K562 (cell line): Measurements from ENCODE around the gene ACP5. TPM values are rescaled to one million over a fixed set of nuclear protein-coding genes. Genes with fewer than 3 reads are reported as not detected.
A peak's percentile ranks its signal among the peaks of the same experiment; 100 is the strongest.

ENCODE experiments used
- ARID2 ChIP-seq: fragments of 450-650 bp; IDR thresholded peaks from 2 replicates; pipeline ENCODE4 v1.6.1; 2017; ENCODE audit warnings: antibody characterized with exemption, mild to moderate bottlenecking
- CBX1 ChIP-seq: sonication (generic); IDR thresholded peaks from 2 replicates; pipeline ENCODE4 v1.6.1; 2016; ENCODE audit warnings: antibody characterized with exemption, low read depth, mild to moderate bottlenecking
- ESRRA ChIP-seq: fragments of 450-650 bp; IDR thresholded peaks from 2 replicates; pipeline ENCODE4 v1.6.1; 2014; ENCODE audit warnings: low read depth, mild to moderate bottlenecking, moderate library complexity, borderline replicate concordance
- ETV5 ChIP-seq: sonication (generic); formaldehyde crosslinking; IDR thresholded peaks from 2 replicates; pipeline ENCODE4 v1.4.0; 2020; ENCODE audit warnings: low read depth, mild to moderate bottlenecking, missing genetic modification reagents
- ETV6 ChIP-seq, 3 experiments: fragments of 150-350 bp in 1 of 3; sonication (generic) in 1 of 3; formaldehyde crosslinking in 1 of 3; IDR thresholded peaks; 2 replicates each; pipeline versions ENCODE4 v1.6.1 to v1.8.0; 2014 to 2022; ENCODE audit warnings: borderline replicate concordance in 2 of 3, low read depth in 2 of 3, antibody characterized with exemption in 1 of 3, low read length in 1 of 3, mild to moderate bottlenecking in 1 of 3, missing genetic modification reagents in 1 of 3
- GABPB2 ChIP-seq: fragments of 250-450 bp; sonication (Bioruptor Pico); conservative IDR thresholded peaks from 2 replicates; pipeline ENCODE4 v1.5.1; 2021; ENCODE audit warnings: mild to moderate bottlenecking
- HDAC6 ChIP-seq: IDR thresholded peaks from 2 replicates; pipeline ENCODE4 v1.6.1; 2012; ENCODE audit warnings: low read depth, mild to moderate bottlenecking, control low read depth, inconsistent platforms, low read length, moderate library complexity
- MED1 ChIP-seq: sonication (generic); formaldehyde crosslinking; IDR thresholded peaks from 2 replicates; pipeline ENCODE4 v1.8.1; 2023; ENCODE audit warnings: missing genetic modification reagents, borderline replicate concordance
- NR2C1 ChIP-seq, 2 experiments: fragments of 450-650 bp; IDR thresholded peaks; 2 replicates each; pipeline ENCODE4 v1.6.1; 2017; ENCODE audit warnings: mild to moderate bottlenecking in 2 of 2, antibody characterized with exemption in 1 of 2, inconsistent platforms in 1 of 2, missing compliant biosample characterization in 1 of 2, missing genetic modification characterization in 1 of 2
- POLR2G ChIP-seq: fragments of 200-400 bp; formaldehyde crosslinking; IDR thresholded peaks from 2 replicates; pipeline ENCODE4 v1.6.1; 2017; ENCODE audit warnings: low read depth, mild to moderate bottlenecking, antibody characterized with exemption, low read length, moderate library complexity
- RHOXF2B ChIP-seq: fragments of 250-450 bp; sonication (Bioruptor Pico); conservative IDR thresholded peaks from 2 replicates; pipeline ENCODE4 v1.5.1; 2021
- RNF2 ChIP-seq: sonication (generic); IDR thresholded peaks from 2 replicates; pipeline ENCODE4 v1.6.1; 2016
- SREBF1 ChIP-seq: fragments of 150-350 bp; IDR thresholded peaks from 2 replicates; pipeline ENCODE4 v1.6.1; 2014; ENCODE audit warnings: antibody characterized with exemption, low read depth, low read length, borderline replicate concordance
- ZNF79 ChIP-seq: fragments of 250-450 bp; sonication (Bioruptor Pico); IDR thresholded peaks from 2 replicates; pipeline ENCODE4 v1.4.0; 2020; ENCODE audit warnings: low read depth, mild to moderate bottlenecking, moderate library complexity
- polyA plus RNA-seq, 8 experiments: library from polyadenylated mRNA; depleted of rRNA in 4 of 8; stranded (reverse) in 5 of 8; unstranded in 3 of 8; fragments of >200 nt; fragmentation: Nextera tagmentation in 2 of 8; fragmentation: Illumina TruSeq in 1 of 8; extraction: Ambion mirVana in 2 of 8; extraction: Trizol in 1 of 8; gene quantifications; 2 replicates each; pipeline versions ENCODE4 v1.2.1 to v1.2.3, GENCODE V29; 2011 to 2014; ENCODE audit warnings: inconsistent platforms in 1 of 8, missing spikeins in 1 of 8
- total RNA-seq, 7 experiments: library from RNA; depleted of rRNA in 6 of 7; stranded (reverse); fragments of >200 nt in 6 of 7; fragmentation: Illumina TruSeq in 2 of 7; extraction: Trizol in 2 of 7; gene quantifications; 2 replicates each; pipeline versions ENCODE4 v1.2.1 to v1.2.3, GENCODE V29; 2011 to 2021; ENCODE audit warnings: low replicate concordance in 1 of 7
- TF ChIP-seq, protein P1 (sequence below): fragments of 450-650 bp; IDR thresholded peaks from 2 replicates; pipeline ENCODE4 v1.6.1; 2016; ENCODE audit warnings: low read depth
- TF ChIP-seq, protein P2 (sequence below), 2 experiments: fragments of 450-650 bp in 1 of 2; sonication (generic) in 1 of 2; formaldehyde crosslinking; conservative IDR thresholded peaks; 2 replicates each; pipeline versions ENCODE4 v1.4.0 to v1.8.1; 2020 to 2022; ENCODE audit warnings: mild to moderate bottlenecking in 1 of 2, missing genetic modification reagents in 1 of 2
- TF ChIP-seq, protein P3 (sequence below): fragments of 450-650 bp; formaldehyde crosslinking; IDR thresholded peaks from 2 replicates; pipeline ENCODE4 v1.4.0; 2022; ENCODE audit warnings: mild to moderate bottlenecking, moderate library complexity

Gene ACP5
- total and polyA plus RNA-seq, 9 of the 15 experiments (the other 6 are each of a cell fraction or from before 2014, with no cell fraction given), result 0.06 to 1.1 (median 0.31) TPM; not detected in 1

DNA sequence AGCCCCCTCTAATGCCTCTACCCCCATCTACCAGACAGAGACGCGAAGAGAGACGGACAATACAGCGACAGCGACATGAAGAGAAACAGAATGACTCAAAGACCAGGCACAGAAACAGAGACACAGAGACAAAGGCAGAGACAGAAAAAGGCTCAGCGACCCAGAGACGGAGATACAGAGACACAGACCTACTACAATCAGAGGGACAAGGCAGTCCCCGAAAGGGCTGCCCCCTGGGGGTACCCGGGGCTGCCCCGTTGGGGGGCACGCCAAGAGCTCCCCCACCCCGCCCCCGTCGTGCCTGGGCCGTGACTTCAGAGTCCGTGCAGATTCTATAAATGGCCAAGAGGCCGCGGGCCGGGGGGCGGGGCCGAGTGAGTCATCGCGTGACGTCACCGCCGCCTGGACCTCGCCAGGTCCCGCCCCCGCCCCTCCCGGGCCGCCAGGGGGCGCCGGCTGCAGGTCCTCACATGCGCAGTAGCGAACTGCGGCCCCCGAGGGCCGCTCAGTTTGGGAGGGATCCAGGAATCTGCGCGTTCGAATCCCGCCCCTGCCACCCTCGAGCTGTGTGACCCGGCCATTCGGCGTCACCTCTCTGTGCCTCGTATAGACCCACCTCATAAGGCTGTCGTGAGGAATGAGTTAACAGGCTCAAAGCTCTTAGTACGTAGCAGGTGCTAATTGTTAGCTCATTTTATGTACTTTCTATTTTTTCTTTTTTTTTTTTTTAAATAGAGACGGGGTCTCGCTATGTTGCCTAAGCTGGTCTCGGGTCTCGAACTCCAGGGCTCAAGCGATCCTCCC is 41.5 kb downstream of the ACP5 start (continued):
- TF ChIP-seq, protein P1, sequence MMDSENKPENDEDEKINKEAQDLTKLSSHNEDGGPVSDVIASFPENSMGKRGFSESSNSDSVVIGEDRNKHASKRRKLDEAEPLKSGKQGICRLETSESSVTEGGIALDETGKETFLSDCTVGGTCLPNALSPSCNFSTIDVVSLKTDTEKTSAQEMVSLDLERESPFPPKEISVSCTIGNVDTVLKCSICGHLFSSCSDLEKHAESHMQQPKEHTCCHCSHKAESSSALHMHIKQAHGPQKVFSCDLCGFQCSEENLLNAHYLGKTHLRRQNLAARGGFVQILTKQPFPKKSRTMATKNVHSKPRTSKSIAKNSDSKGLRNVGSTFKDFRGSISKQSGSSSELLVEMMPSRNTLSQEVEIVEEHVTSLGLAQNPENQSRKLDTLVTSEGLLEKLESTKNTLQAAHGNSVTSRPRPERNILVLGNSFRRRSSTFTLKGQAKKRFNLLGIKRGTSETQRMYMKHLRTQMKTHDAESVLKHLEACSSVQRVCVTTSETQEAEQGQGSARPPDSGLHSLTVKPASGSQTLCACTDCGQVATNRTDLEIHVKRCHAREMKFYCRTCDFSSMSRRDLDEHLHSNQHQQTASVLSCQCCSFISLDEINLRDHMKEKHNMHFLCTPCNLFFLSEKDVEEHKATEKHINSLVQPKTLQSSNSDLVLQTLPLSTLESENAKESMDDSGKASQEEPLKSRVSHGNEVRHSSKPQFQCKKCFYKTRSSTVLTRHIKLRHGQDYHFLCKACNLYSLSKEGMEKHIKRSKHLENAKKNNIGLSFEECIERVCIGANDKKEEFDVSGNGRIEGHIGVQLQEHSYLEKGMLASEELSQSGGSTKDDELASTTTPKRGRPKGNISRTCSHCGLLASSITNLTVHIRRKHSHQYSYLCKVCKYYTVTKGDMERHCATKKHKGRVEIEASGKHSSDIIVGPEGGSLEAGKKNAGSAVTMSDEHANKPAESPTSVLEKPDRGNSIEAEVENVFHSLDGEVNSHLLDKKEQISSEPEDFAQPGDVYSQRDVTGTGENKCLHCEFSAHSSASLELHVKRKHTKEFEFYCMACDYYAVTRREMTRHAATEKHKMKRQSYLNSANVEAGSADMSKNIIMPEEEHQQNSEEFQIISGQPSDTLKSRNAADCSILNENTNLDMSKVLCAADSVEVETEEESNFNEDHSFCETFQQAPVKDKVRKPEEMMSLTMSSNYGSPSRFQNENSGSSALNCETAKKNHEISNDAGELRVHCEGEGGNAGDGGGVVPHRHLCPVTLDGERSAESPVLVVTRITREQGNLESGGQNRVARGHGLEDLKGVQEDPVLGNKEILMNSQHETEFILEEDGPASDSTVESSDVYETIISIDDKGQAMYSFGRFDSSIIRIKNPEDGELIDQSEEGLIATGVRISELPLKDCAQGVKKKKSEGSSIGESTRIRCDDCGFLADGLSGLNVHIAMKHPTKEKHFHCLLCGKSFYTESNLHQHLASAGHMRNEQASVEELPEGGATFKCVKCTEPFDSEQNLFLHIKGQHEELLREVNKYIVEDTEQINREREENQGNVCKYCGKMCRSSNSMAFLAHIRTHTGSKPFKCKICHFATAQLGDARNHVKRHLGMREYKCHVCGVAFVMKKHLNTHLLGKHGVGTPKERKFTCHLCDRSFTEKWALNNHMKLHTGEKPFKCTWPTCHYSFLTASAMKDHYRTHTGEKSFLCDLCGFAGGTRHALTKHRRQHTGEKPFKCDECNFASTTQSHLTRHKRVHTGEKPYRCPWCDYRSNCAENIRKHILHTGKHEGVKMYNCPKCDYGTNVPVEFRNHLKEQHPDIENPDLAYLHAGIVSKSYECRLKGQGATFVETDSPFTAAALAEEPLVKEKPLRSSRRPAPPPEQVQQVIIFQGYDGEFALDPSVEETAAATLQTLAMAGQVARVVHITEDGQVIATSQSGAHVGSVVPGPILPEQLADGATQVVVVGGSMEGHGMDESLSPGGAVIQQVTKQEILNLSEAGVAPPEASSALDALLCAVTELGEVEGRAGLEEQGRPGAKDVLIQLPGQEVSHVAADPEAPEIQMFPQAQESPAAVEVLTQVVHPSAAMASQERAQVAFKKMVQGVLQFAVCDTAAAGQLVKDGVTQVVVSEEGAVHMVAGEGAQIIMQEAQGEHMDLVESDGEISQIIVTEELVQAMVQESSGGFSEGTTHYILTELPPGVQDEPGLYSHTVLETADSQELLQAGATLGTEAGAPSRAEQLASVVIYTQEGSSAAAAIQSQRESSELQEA, result no peak
- peak; percentile 88 for TF ChIP-seq POLR2G
- TF ChIP-seq MED1 (CRISPR knock-in tag), result no peak
- TF ChIP-seq NR2C1 (IDR thresholded peaks at IDR 0.05), result no peak
- no peak for TF ChIP-seq NR2C1 (tag; IDR thresholded peaks at IDR 0.05)
- TF ChIP-seq SREBF1, result no peak
- no peak for TF ChIP-seq RNF2
- TF ChIP-seq HDAC6, result no peak
- no peak for TF ChIP-seq ZNF79 (CRISPR knock-in tag)
- TF ChIP-seq ESRRA, result peak; percentile 58; the same call in 1 of the 2 replicates
- TF ChIP-seq GABPB2 (CRISPR knock-in tag), result no peak
- TF ChIP-seq ETV5 (CRISPR knock-in tag), result no peak
- TF ChIP-seq, protein P2, sequence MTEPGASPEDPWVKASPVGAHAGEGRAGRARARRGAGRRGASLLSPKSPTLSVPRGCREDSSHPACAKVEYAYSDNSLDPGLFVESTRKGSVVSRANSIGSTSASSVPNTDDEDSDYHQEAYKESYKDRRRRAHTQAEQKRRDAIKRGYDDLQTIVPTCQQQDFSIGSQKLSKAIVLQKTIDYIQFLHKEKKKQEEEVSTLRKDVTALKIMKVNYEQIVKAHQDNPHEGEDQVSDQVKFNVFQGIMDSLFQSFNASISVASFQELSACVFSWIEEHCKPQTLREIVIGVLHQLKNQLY (CRISPR knock-in tag; conservative IDR thresholded peaks at IDR 0.05), result no peak
- peak; percentile 96 for TF ChIP-seq CBX1
- TF ChIP-seq RHOXF2B, result no peak
- no peak for TF ChIP-seq ETV6 (IDR thresholded peaks at IDR 0.05; ENCODE audit: borderline replicate concordance in 1 of 2, low read depth in 2 of 2, low read length in 1 of 2)
- TF ChIP-seq ETV6 (CRISPR knock-in tag; IDR thresholded peaks at IDR 0.05; ENCODE audit: borderline replicate concordance), result no peak
- TF ChIP-seq, protein P3, sequence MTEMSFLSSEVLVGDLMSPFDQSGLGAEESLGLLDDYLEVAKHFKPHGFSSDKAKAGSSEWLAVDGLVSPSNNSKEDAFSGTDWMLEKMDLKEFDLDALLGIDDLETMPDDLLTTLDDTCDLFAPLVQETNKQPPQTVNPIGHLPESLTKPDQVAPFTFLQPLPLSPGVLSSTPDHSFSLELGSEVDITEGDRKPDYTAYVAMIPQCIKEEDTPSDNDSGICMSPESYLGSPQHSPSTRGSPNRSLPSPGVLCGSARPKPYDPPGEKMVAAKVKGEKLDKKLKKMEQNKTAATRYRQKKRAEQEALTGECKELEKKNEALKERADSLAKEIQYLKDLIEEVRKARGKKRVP (CRISPR knock-in tag), result 0 out of 2 replicates have a peak, but pooled peaks have one; percentile 15
- no peak for TF ChIP-seq ARID2
